ENCODE measurements around the gene S100A8.
"Not testable (repeated sequence)": the region's sequence is repeated elsewhere in the genome, so short reads cannot be mapped to it uniquely, and the experiment has no call there.

Gene S100A8

GRCh38 chr1:153415850-153416570 is 25.1 kb upstream of the S100A8 start, which contains the start of gene S100A7A:
S100A7A (plus strand) TSS chr1:153416520; CDS start chr1:153418083, 1,563 bp downstream.
- no peak for DNase-seq (ENCODE audit: low read depth)

GRCh38 chr1:153413961-153414360 is 23.1 kb upstream of the S100A8 start:
- DNase-seq (ENCODE audit: low read depth) = not testable (repeated sequence)

GRCh38 chr1:153407274-153407673 is 16.4 kb upstream of the S100A8 start:
- DNase-seq (ENCODE audit: low read depth) = not testable (repeated sequence)

GRCh38 chr1:153405825-153406599 is 15.1 kb upstream of the S100A8 start:
- not testable (repeated sequence) for DNase-seq (ENCODE audit: low read depth)

GRCh38 chr1:153404768-153405167 is 13.9 kb upstream of the S100A8 start:
- DNase-seq (ENCODE audit: low read depth) = peak; percentile 11

- DNase-seq (ENCODE audit: low read depth) = no peak
Measured at GRCh38 chr1:153404086-153404635, 13.3 kb upstream of the S100A8 start.

GRCh38 chr1:153403421-153404085 is 12.7 kb upstream of the S100A8 start:
- DNase-seq (ENCODE audit: low read depth) = no peak

GRCh38 chr1:153402226-153402625 is 11.4 kb upstream of the S100A8 start:
- no peak for DNase-seq (ENCODE audit: low read depth)

- no peak for DNase-seq (ENCODE audit: low read depth)
Measured at GRCh38 chr1:153401461-153401860, 10.6 kb upstream of the S100A8 start.

GRCh38 chr1:153400244-153400643 is 9.4 kb upstream of the S100A8 start:
- no peak for DNase-seq (ENCODE audit: low read depth)

- DNase-seq (ENCODE audit: low read depth) = no peak
Measured at GRCh38 chr1:153399401-153400055, 8.7 kb upstream of the S100A8 start.

- DNase-seq (ENCODE audit: low read depth) = no peak
Measured at GRCh38 chr1:153397924-153398651, 7.2 kb upstream of the S100A8 start.

- no peak for DNase-seq (ENCODE audit: low read depth)
Measured at GRCh38 chr1:153397051-153397923, 6.4 kb upstream of the S100A8 start.

- DNase-seq (ENCODE audit: low read depth) = no peak
Measured at GRCh38 chr1:153396461-153396860, 5.6 kb upstream of the S100A8 start.

GRCh38 chr1:153395776-153396175 is 4.9 kb upstream of the S100A8 start:
- DNase-seq (ENCODE audit: low read depth) = no peak

GRCh38 chr1:153395136-153395685 is 4.3 kb upstream of the S100A8 start:
- DNase-seq (ENCODE audit: low read depth) = no peak

- no peak for DNase-seq (ENCODE audit: low read depth)
Measured at GRCh38 chr1:153394391-153394790, 3.5 kb upstream of the S100A8 start.

GRCh38 chr1:153393926-153394325 is 3.1 kb upstream of the S100A8 start:
- DNase-seq (ENCODE audit: low read depth) = no peak

- no peak for DNase-seq (ENCODE audit: low read depth)
Measured at GRCh38 chr1:153392822-153393221, 1.9 kb upstream of the S100A8 start.

GRCh38 chr1:153392258-153392657 is 1.4 kb upstream of the S100A8 start:
- DNase-seq (ENCODE audit: low read depth) = no peak
